HG03521 (cell line): ENCODE results near the gene CDC45.

ENCODE experiments used
- ATAC-seq: cut with Tn5 transposase; IDR thresholded peaks from one replicate; pipeline ENCODE4 v1.9.1; 2021; ENCODE audit warnings: mild to moderate bottlenecking, moderate library complexity; ENCODE audit not compliant: unreplicated experiment

The CDC45 gene

GRCh38 chr22:19466848-19467752 lies 12.6 kb upstream of the CDC45 start:
- no peak for ATAC-seq

- ATAC-seq, result no peak
Measured at GRCh38 chr22:19467912-19468311, 11.8 kb upstream of the CDC45 start.

- ATAC-seq, result no peak
Measured at GRCh38 chr22:19469421-19469820, 10.3 kb upstream of the CDC45 start.

- no peak for ATAC-seq
Measured at GRCh38 chr22:19470010-19470409, 9.7 kb upstream of the CDC45 start.

- ATAC-seq, result no peak
Measured at GRCh38 chr22:19471572-19471971, 8.1 kb upstream of the CDC45 start.

GRCh38 chr22:19472233-19472632 lies 7.5 kb upstream of the CDC45 start:
- ATAC-seq, result no peak

GRCh38 chr22:19473578-19473977 lies 6.1 kb upstream of the CDC45 start:
- no peak for ATAC-seq

GRCh38 chr22:19476023-19476422 lies 3.7 kb upstream of the CDC45 start:
- ATAC-seq, result no peak

- ATAC-seq, result no peak
Measured at GRCh38 chr22:19477321-19478044, 2.2 kb upstream of the CDC45 start.

- no peak for ATAC-seq
Measured at GRCh38 chr22:19478045-19478900, 1.4 kb upstream of the CDC45 start.

- ATAC-seq, result peak; percentile 47
Measured at GRCh38 chr22:19478901-19479354, 792 bp upstream of the CDC45 start, which contains the start of gene UFD1. Gene UFD1 (minus strand): TSS chr22:19479193. CDS start chr22:19479085, 108 bp downstream.

- peak; percentile 2 for ATAC-seq
Measured at GRCh38 chr22:19480173-19480568, 451 bp downstream of the CDC45 start.

- ATAC-seq, result no peak
Measured at GRCh38 chr22:19480789-19481188, 1.1 kb downstream of the CDC45 start.

GRCh38 chr22:19482297-19482696 lies 2.6 kb downstream of the CDC45 start:
- ATAC-seq, result no peak

- ATAC-seq, result no peak
Measured at GRCh38 chr22:19483481-19484244, 3.9 kb downstream of the CDC45 start.

GRCh38 chr22:19488285-19488684 lies 8.6 kb downstream of the CDC45 start:
- no peak for ATAC-seq

GRCh38 chr22:19488884-19489843 lies 9.4 kb downstream of the CDC45 start:
- no peak for ATAC-seq

GRCh38 chr22:19490628-19491230 lies 11.0 kb downstream of the CDC45 start:
- no peak for ATAC-seq
